ENCODE results near the gene ENTHD1.

DNA sequence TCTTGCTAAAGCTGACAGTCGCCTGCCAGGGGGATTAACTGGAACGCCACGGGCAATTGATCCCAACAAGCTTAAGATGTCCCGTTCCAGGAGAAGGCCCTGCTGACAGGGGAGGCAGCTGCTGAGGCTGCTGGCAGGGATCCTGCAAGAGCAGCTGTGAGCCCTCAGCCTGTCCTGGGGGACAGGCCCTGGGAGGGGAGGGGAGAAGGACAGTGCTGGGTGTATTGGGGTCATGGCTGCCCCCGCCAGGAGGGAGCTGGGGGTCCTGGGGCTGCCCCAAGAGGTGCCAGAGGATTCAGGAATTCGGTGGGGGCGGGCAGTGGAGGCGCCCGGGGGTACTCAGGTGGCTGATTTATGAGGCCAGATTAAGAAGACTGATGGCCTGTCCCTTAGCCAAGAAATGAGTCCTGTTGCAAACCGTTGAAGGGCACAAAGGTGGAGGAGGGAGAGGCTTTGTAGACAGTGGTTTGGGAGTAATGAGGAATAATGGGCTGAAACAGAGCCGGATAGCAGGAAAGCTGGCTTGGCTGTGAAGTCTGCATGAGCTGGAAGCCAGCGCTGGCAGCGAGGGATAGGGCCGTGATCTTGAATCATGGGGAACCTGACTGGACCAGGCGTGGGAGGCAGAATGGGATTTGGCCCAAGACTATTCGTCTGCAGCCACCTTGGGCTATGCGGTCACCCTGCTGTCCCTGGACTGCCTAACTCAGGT lies 189.5 kb downstream of the ENTHD1 start:
- TF ChIP-seq POLR2A (IDR thresholded peaks at IDR 0.05) = no peak
- TF ChIP-seq, protein P1, sequence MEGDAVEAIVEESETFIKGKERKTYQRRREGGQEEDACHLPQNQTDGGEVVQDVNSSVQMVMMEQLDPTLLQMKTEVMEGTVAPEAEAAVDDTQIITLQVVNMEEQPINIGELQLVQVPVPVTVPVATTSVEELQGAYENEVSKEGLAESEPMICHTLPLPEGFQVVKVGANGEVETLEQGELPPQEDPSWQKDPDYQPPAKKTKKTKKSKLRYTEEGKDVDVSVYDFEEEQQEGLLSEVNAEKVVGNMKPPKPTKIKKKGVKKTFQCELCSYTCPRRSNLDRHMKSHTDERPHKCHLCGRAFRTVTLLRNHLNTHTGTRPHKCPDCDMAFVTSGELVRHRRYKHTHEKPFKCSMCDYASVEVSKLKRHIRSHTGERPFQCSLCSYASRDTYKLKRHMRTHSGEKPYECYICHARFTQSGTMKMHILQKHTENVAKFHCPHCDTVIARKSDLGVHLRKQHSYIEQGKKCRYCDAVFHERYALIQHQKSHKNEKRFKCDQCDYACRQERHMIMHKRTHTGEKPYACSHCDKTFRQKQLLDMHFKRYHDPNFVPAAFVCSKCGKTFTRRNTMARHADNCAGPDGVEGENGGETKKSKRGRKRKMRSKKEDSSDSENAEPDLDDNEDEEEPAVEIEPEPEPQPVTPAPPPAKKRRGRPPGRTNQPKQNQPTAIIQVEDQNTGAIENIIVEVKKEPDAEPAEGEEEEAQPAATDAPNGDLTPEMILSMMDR (IDR thresholded peaks at IDR 0.05) = no peak

Data from breast epithelium (tissue), 3 donors.